Measurements from ENCODE around the gene MAML3.

Gene MAML3

GRCh38 chr4:139915037-139915436 lies 238.9 kb downstream of the MAML3 start:
- no peak for DNase-seq

GRCh38 chr4:139913995-139914598 lies 239.9 kb downstream of the MAML3 start:
- no peak for DNase-seq

DNA sequence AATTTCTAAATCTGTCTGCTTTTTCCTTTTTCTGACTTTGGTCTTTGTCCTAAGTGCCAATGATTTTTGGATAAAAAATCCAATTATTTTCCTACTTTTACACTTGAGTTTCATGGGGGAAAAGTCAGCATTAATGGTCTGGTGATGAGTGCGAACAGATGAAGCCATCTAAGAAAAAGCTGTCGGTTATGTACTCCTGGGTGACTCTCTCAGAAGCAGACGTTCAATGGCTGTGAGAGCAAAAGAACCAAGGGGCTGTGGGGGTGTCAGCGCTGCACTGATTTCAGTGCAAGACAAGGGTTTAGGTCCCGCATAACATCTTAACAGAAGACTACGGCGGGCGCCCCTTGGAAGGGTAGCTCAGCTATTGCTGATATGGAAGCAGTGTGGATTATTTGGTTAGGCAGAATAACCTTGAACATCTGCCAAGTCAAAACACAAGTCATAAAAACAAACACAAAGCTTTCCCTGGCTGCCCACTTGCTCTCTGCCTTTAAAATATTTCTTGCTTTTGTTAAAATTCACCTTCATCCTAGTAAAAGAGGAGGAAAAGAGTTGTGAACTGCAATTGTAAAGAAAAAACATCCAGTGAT lies 240.5 kb downstream of the MAML3 start:
- DNase-seq: no peak

GRCh38 chr4:139912445-139912844 lies 241.5 kb downstream of the MAML3 start:
- DNase-seq: no peak

- no peak for DNase-seq
Observed at GRCh38 chr4:139910106-139910505, 243.9 kb downstream of the MAML3 start.

DNA sequence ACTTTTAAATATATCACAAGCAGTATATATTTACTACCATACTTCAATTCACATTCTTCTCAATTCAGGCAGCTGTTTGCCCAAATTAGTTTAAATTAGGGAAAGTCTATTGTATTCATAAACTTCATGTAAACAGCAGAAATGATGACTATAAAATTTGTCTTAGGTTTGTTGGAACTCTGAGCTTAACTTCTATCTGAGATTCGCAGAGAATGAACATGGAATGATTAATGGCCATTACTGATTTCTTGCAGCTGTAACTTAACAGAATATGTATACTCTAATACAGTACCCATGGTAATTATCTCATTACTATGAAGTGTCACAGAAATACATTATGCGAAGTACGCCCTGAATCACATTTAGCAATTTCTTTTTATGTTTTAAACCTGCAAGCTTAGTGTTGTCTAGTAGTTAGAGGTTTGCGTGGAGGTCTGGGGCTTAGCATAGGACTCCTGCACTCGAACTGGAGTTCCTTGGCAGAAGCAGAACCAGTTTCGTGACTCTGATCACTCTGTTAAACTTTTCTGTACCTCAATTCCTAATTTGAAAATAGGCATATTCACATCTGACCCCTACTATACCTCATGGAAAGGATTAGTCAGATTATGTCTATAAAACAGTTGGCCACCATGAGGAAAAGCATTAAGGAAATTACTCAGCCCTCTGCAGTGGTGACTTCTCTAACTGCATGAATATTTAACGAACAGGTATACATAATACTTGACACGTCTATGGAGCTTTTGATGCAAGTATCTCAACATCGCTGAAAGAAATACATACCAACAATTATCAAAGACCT lies 245.1 kb downstream of the MAML3 start:
- DNase-seq: no peak

DNA sequence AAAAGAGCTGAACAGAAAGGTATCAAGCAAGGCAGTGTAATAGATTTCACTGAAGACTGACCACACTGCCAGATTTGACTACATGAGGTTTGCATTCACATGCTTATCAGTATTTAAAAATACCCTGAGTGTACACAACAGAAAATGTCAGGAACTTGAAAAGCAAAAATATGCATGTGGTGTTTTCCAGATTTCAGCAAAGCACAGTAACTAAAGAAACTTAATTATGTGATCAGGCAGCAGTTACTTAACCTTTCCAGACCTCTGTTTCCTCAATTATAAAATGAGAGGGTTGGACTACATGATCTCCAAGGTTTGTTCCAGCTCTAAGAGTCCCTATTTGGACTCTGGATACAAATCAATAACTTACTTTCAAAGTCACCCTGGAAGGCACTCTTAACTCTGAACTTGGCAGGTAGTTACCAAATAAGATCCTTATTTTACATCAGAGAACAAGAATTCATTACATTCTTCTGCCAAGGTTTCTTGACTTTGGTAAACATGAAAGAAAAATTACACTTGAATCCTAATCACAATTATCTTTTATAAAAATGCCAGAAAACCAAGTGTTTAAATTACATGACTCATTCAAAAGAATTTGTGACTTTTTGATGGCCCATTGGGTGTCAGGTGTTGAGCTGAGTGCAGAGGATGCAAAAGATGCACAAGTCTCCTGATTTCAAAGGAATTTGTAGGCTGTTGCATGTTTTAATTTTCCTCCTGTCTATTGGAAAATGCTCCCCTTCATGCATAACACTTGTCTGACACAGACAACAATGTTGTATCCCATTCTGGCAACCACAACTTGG lies 246.8 kb downstream of the MAML3 start:
- DNase-seq: no peak

DNA sequence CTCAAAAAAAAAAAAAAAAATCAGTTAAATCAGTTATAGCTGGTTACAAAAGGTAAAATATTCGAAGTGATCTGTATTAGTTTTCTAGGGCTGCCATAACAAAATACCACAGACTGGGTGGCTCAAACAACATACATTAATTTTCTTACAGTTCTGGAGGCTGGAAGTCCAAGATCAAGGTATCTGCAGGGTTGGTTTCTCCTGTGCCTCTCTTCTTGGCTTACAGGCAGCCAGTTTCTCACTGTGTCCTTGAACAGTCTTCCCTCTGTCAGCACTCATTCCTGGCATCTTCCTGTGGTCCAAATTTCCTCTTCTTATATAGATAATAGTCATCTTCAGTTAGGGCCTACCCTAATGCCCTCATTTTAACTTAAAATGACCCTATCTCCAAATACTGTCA lies 248.5 kb downstream of the MAML3 start:
- no peak for DNase-seq

GRCh38 chr4:139904406-139904805 lies 249.6 kb downstream of the MAML3 start:
- DNase-seq: no peak

GRCh38 chr4:139903845-139904244 lies 250.1 kb downstream of the MAML3 start:
- DNase-seq: no peak

- no peak for DNase-seq
Observed at GRCh38 chr4:139902321-139903320, 251.4 kb downstream of the MAML3 start.

- no peak for DNase-seq
Observed at GRCh38 chr4:139901531-139902320, 252.3 kb downstream of the MAML3 start.

- DNase-seq: no peak
Observed at GRCh38 chr4:139900964-139901376, 253.0 kb downstream of the MAML3 start.

GRCh38 chr4:139899346-139899745 lies 254.6 kb downstream of the MAML3 start:
- no peak for DNase-seq

DNA sequence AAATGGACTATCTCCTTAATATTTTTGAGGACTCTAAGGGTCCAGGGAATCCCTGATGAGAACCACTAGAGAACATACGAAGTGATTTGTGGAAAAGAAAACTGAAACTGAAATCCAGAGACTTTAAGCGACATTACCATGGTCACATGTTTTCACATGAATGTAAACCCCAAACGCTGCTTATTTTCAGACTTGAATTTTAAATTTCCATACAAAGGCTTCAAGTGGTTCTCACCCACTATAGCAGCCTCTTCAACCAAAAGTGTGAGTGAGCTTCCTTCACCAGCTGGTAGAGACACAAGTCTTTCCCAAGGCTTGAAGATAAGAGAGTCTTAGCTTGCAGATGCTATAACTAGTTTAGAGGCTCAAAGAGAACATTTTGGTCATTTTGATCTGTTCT lies 255.7 kb downstream of the MAML3 start:
- DNase-seq: no peak

GRCh38 chr4:139896091-139896604 lies 257.8 kb downstream of the MAML3 start:
- DNase-seq: no peak

GRCh38 chr4:139893801-139894200 lies 260.2 kb downstream of the MAML3 start:
- DNase-seq: no peak

- DNase-seq: no peak
Observed at GRCh38 chr4:139892973-139893736, 260.8 kb downstream of the MAML3 start.

DNA sequence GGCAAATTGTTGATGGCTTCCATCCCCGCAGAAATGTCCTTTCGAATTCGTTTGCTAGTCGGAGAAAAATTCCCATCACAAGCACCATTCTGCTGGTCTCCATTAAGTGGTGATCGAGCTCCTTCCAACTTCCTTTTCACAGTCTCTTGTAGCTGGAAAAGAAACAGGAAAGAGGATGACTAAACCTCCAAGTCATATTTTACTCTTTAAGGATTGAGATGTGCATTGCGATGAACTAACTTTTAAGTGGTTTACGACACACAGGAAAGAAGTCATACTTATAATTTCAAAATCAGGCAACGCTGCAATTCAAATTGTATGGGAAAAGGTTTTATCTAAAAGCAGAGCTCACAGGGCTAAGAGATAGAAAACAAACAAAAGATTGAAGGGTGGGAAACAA lies 263.2 kb downstream of the MAML3 start:
- no peak for DNase-seq

GRCh38 chr4:139889901-139890300 lies 264.1 kb downstream of the MAML3 start:
- DNase-seq: no peak

Measured in NCI-H748 treated with DMSO at 0.1 percent for 48 hours (cell line).